Lower leg skin (tissue), 4 donors: ENCODE results near the gene FA2H. TPM values are rescaled to one million over a fixed set of nuclear protein-coding genes. Genes with fewer than 3 reads are reported as not detected.

Experiments used
- DNase-seq, 2 donors: peaks; one replicate each; pipeline ENCODE4 v3.0.0-alpha.2; 2019; ENCODE audit warnings: low spot score in 2 of 2
- H3K4me3 ChIP-seq: fragments of 200-600 bp; sonication (generic); 2 replicates; pipeline ENCODE4 v1.5.1; 2017; ENCODE audit warnings: mild to moderate bottlenecking, low read depth; ENCODE audit not compliant: poor library complexity, severe bottlenecking
- POLR2A ChIP-seq, 2 donors: fragments of 450-650 bp; IDR thresholded peaks; one replicate each; pipeline ENCODE4 v1.6.1; 2016 to 2017; ENCODE audit warnings: antibody characterized with exemption in 2 of 2, mild to moderate bottlenecking in 1 of 2, moderate library complexity in 1 of 2
- WGBS, 2 donors: methylation state at CpG; one replicate each; pipeline ENCODE4 v1.1.5; 2018; 5-methylcytosine and 5-hydroxymethylcytosine counted together
- intact Hi-C: fragments of 100-400 bp; cut with DNase I; formaldehyde crosslinking; loops from one replicate; pipeline ENCODE4 v1.15.0; 2023; ENCODE audit warnings: low total_unique reads
- total RNA-seq, 4 donors: library from RNA; depleted of rRNA; stranded (reverse); fragments of >200 nt; gene quantifications; one replicate each; pipeline ENCODE4 v1.1.0, GENCODE V29; 2016
- TF ChIP-seq, protein P1 (sequence below), 3 donors: fragments of 450-650 bp; IDR thresholded peaks; one replicate each; pipeline ENCODE4 v1.5.1; 2016; ENCODE audit warnings: antibody characterized with exemption in 3 of 3, mild to moderate bottlenecking in 3 of 3, moderate library complexity in 2 of 3

The FA2H gene
- total RNA-seq, 4 donors from 2014 or later = 4.5 to 13.7 (median 7.7) TPM

DNA sequence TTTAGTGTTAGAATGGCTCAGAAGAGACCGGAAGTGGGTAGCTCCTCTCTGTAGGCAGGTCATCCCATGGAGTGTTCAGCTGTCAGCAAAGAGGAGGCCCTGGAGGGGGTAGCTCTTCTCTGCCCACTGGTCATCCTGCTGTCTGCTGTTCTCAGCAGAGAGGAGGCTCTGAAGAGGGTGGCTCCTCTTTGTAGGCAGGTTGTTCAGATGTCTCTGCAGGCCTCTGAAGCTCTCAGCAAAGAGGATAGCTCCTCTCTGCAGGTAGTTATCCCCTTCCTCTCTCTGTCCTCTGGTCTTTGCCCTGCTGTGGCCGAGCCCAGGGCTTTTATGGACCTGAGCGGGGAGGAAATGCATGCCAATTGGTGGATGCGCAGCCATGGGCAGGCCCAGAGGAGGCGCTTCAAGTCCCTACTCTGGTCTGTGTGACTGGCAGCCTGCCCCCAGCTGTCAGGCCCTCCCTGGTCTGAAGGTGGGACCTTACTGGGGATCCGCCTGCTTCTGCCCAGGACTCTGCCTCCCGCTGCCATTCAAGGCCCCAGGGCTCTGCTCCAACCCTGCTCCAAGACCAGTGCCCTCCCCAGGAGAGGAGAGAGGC lies 32.5 kb upstream of the FA2H start:
- no peak overlapping the region for H3K4me3 ChIP-seq
- no peak for DNase-seq
- TF ChIP-seq POLR2A (IDR thresholded peaks at IDR 0.05) = no peak
- TF ChIP-seq, protein P1, sequence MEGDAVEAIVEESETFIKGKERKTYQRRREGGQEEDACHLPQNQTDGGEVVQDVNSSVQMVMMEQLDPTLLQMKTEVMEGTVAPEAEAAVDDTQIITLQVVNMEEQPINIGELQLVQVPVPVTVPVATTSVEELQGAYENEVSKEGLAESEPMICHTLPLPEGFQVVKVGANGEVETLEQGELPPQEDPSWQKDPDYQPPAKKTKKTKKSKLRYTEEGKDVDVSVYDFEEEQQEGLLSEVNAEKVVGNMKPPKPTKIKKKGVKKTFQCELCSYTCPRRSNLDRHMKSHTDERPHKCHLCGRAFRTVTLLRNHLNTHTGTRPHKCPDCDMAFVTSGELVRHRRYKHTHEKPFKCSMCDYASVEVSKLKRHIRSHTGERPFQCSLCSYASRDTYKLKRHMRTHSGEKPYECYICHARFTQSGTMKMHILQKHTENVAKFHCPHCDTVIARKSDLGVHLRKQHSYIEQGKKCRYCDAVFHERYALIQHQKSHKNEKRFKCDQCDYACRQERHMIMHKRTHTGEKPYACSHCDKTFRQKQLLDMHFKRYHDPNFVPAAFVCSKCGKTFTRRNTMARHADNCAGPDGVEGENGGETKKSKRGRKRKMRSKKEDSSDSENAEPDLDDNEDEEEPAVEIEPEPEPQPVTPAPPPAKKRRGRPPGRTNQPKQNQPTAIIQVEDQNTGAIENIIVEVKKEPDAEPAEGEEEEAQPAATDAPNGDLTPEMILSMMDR (IDR thresholded peaks at IDR 0.05) = no peak
- intact Hi-C loops = no loop called here
- WGBS, 2 donors = 93 to 94% methylated on average over 7 of the region's 7 CpGs

DNA sequence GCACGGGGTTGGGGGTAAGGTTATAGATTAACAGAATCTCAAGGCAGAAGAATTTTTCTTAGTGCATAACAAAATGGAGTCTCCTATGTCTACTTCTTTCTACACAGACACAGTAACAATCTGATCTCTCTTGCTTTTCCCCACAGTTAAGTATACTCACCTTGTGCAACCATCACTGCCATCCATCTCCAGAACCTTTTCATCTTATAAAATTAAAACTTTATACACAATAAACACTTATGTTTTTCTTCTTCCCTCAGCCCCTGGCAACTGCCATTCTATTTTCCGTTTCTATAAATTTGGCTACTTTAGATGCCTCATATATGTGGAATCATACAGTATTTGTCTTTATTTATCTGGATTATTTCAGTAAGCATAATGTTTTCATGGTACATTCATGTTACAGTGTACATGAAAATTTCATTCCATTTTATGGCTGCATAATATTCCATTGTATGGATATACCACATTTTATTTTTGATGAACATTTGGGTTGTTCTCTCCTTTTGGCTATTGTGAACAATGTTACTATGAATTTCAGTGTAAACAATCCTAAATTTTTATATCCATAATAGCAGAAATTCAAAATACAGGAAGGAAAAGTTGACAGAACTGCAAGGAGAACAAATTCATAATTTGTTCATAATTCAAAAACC lies 25.7 kb upstream of the FA2H start:
- TF ChIP-seq, protein P1 (IDR thresholded peaks at IDR 0.05) = no peak
- no peak for TF ChIP-seq POLR2A (IDR thresholded peaks at IDR 0.05)
- H3K4me3 ChIP-seq = no peak overlapping the region
- DNase-seq = no peak
- WGBS, 2 donors = 61 to 62% methylated on average over 2 of the region's 2 CpGs
- intact Hi-C loops = no loop called here

DNA sequence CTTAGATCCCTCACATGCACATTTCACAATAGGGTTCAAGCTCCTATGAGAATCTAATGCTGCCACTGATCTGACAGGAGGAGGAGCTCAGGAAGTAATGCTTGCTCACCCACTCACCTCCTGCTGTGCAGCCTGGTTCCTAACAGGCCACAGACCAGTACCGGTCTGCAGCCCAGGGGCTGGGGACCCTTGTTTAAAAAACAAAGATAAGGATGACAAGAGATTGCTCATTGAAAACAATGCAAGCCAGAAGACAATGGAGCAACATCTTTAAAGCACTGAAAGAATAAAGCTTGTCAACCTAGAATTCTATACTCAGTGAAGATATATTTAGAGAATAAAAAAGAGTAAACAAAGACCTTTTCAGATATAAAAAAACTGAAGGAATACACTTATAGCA lies 22.8 kb upstream of the FA2H start:
- H3K4me3 ChIP-seq = no peak overlapping the region
- no peak for DNase-seq
- intact Hi-C loops = no loop called here
- 68 to 89% methylated on average over 1 of the region's 1 CpG for WGBS, 2 donors
- TF ChIP-seq, protein P1 (IDR thresholded peaks at IDR 0.05) = no peak

DNA sequence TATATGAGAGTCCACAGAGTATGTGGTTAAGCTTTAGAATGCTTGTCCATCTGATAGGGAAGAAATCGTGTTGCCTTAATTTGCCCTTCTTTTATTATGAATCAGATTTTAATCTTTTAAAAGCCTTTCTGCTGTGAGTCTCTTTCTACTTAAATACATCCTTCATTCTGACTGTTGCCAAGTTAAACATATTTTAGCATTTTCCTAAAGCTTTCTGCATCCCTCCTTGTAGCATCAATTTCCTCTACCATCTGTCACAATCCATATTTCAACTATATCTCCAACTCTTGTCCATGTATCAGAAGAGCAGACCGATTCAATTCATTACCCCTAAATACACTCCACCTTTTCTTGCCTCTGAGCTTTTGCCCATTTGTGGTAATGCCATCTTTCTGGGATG lies 20.5 kb upstream of the FA2H start:
- DNase-seq = no peak
- 68 to 74% methylated on average over 2 of the region's 2 CpGs for WGBS, 2 donors
- H3K4me3 ChIP-seq = no peak overlapping the region
- intact Hi-C loops = no loop called here
- TF ChIP-seq POLR2A (IDR thresholded peaks at IDR 0.05) = no peak
- TF ChIP-seq, protein P1 (IDR thresholded peaks at IDR 0.05) = no peak

DNA sequence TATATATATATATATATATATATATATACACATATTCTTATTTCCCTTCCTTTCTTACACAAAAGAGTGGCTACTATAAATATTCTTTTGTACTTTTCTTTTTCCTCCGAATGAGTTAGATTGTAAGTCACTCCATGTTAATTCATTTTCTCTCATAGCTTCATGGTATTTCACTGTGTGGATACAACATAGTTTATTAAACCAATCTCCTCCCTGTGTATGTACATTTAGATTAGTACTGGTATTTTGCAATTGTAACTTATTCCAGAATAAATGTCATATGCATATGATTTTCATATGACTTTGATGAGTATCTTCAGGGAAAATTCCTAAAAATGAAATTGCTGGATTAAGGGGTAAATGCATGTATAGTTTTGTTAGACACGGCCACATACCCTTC lies 20.0 kb upstream of the FA2H start:
- intact Hi-C loops = no loop called here
- no peak for TF ChIP-seq POLR2A (IDR thresholded peaks at IDR 0.05)
- 38 to 45% methylated on average over 2 of the region's 2 CpGs for WGBS, 2 donors
- H3K4me3 ChIP-seq = no peak overlapping the region
- no peak for DNase-seq

DNA sequence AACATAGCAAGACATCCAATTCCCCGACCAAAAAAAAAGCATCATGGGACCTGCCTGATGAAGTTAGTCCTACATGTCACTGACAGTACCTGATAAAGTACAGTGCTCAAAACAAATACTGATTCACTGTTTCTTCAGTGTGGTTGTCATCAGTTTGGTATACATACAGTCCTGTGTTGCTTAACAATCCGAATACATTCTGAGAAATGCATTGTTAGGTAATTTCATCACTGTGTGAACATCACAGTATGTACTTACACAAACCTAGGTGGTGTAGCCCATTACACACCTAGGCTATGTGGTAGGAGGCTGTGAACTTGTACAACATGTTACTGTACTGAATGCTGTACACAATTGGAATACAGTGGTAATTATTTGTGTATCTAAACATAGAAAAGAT lies 19.0 kb upstream of the FA2H start:
- WGBS, 2 donors = 85 to 93% methylated on average over 2 of the region's 2 CpGs

More for the DNA sequence above, 19.0 kb upstream of the FA2H start:
- intact Hi-C loops = no loop called here
- DNase-seq = no peak
- TF ChIP-seq, protein P1 (IDR thresholded peaks at IDR 0.05) = no peak
- TF ChIP-seq POLR2A (IDR thresholded peaks at IDR 0.05) = no peak
- no peak overlapping the region for H3K4me3 ChIP-seq
